K562 (cell line): ENCODE results near the gene ABCB9. TPM values are rescaled to one million over a fixed set of nuclear protein-coding genes. Genes with fewer than 3 reads are reported as not detected.
A peak's percentile ranks its signal among the peaks of the same experiment; 100 is the strongest.

Experiments used
- ATAC-seq: fragments of 200-7000 bp; cut with Tn5 transposase; 3 replicates; pipeline ENCODE4 v1.9.1; 2020; ENCODE audit warnings: moderate library complexity
- Bru-seq: library from RNA; stranded (reverse); fragments of 400-500 nt; gene quantifications from one replicate; lab custom pipeline; 2021; lab: Mats Ljungman, UMichigan
- BruChase-seq, 2 experiments: library from RNA; stranded (reverse); fragments of 400-500 nt; gene quantifications; one replicate each; lab custom pipeline; 2021; lab: Mats Ljungman, UMichigan
- BruUV-seq: library from RNA; stranded (reverse); fragments of 400-500 nt; replicated peaks from 2 replicates; lab custom pipeline; 2021; lab: Mats Ljungman, UMichigan
- CTCF ChIA-PET: fragments of 300-600 bp; formaldehyde crosslinking; extraction: SDS; loops from one replicate; lab custom pipeline; 2021; ENCODE audit warnings: low intra/inter-chr PET ratio; lab: Yijun Ruan, JAX
- POLR2A ChIA-PET: fragments of 300-600, 350-650 bp; sonication (Branson Sonifier 250); formaldehyde crosslinking; extraction: SDS; loops from one replicate; lab custom pipeline; 2021; ENCODE audit warnings: antibody characterized with exemption, inconsistent platforms; lab: Yijun Ruan, JAX
- DNase-seq, 4 experiments: peaks; one replicate each; pipeline versions ENCODE4 v3.0.0 to v3.0.0-alpha.2; 2011 to 2018; ENCODE audit warnings: low spot score in 3 of 4, mixed read lengths in 3 of 4; ENCODE audit errors: extremely low read depth in 1 of 4
- FAIRE-seq: peaks from 2 replicates; lab custom pipeline; 2011; peaks lifted over from hg19 to GRCh38; lab: Jason Lieb, UNC
- H2AFZ ChIP-seq: 2 replicates; pipeline ENCODE4 v1.6.0; 2011; ENCODE audit warnings: low read depth, low read length, control low read depth, inconsistent platforms
- H3K27ac ChIP-seq: fragments of 200-600 bp; 3 replicates; pipeline ENCODE4 v1.8.0; 2011; ENCODE audit warnings: low read depth, mild to moderate bottlenecking, control low read depth, inconsistent platforms, low read length, moderate library complexity, mixed read lengths; ENCODE audit errors: extremely low read depth
- H3K27me3 ChIP-seq, 2 experiments: fragments of 300-600 bp in 1 of 2; 2 replicates in 1 of 2; 3 replicates in 1 of 2; pipeline versions ENCODE4 v1.6.0 to v1.8.0; 2011; ENCODE audit warnings: inconsistent platforms in 2 of 2, low read length in 2 of 2, mild to moderate bottlenecking in 1 of 2, mixed read lengths in 1 of 2, moderate library complexity in 1 of 2; ENCODE audit not compliant: control insufficient read depth in 2 of 2, insufficient read depth in 2 of 2
- H3K36me3 ChIP-seq: fragments of 300-600 bp; 3 replicates; pipeline ENCODE4 v1.8.0; 2011; ENCODE audit warnings: mild to moderate bottlenecking, low read length, inconsistent platforms; ENCODE audit not compliant: control insufficient read depth, insufficient read depth
- H3K4me1 ChIP-seq, 2 experiments: fragments of 200-600 bp in 1 of 2; replicated peaks in 1 of 2; 2 replicates in 1 of 2; 3 replicates in 1 of 2; pipeline versions ENCODE4 v1.5.1 to v1.8.0; 2011; ENCODE audit warnings: inconsistent platforms in 2 of 2, low read length in 2 of 2, mild to moderate bottlenecking in 1 of 2, mixed read lengths in 1 of 2, moderate library complexity in 1 of 2; ENCODE audit not compliant: control insufficient read depth in 2 of 2, insufficient read depth in 2 of 2
- H3K4me2 ChIP-seq: 2 replicates; pipeline ENCODE4 v1.6.1; 2011; ENCODE audit warnings: low read length, control low read depth, inconsistent platforms, mixed read lengths; ENCODE audit not compliant: insufficient read depth
- H3K4me3 ChIP-seq: fragments of 200-600 bp; sonication (generic), shearing (Covaris generic); 2 replicates; pipeline ENCODE4 v1.5.1; 2016; ENCODE audit warnings: control low read depth, inconsistent platforms
- H3K79me2 ChIP-seq: fragments of 200-600 bp; 3 replicates; pipeline ENCODE4 v1.8.0; 2011; ENCODE audit warnings: low read length, inconsistent platforms; ENCODE audit not compliant: control insufficient read depth, insufficient read depth
- H3K9ac ChIP-seq, 2 experiments: 2 replicates each; pipeline versions ENCODE4 v1.6.0 to v1.6.1; 2011; ENCODE audit warnings: low read depth in 2 of 2, low read length in 2 of 2, control low read depth in 1 of 2, inconsistent platforms in 1 of 2, mild to moderate bottlenecking in 1 of 2, mixed read lengths in 1 of 2; ENCODE audit not compliant: insufficient read depth in 1 of 2
- H3K9me1 ChIP-seq: one replicate; pipeline ENCODE4 v1.6.0; 2011; ENCODE audit warnings: inconsistent platforms, mild to moderate bottlenecking, low read length, moderate library complexity; ENCODE audit not compliant: control insufficient read depth, insufficient read depth
- H3K9me3 ChIP-seq: replicated peaks from 2 replicates; pipeline ENCODE4 v1.5.1; 2011; ENCODE audit warnings: low read depth, low read length, inconsistent platforms; ENCODE audit not compliant: control insufficient read depth, insufficient read depth
- H4K20me1 ChIP-seq: replicated peaks from 2 replicates; pipeline ENCODE4 v1.6.1; 2011; ENCODE audit warnings: low read length, inconsistent platforms, mixed read lengths; ENCODE audit not compliant: control insufficient read depth, insufficient read depth
- CREB1 ChIP-seq, 2 experiments: sonication (generic) in 1 of 2; formaldehyde crosslinking in 1 of 2; IDR thresholded peaks; 2 replicates each; pipeline versions ENCODE4 v1.6.1 to v1.8.0; 2012 to 2022; ENCODE audit warnings: inconsistent platforms in 1 of 2, mild to moderate bottlenecking in 1 of 2, missing genetic modification reagents in 1 of 2, moderate library complexity in 1 of 2
- CSDE1 ChIP-seq, 2 experiments: fragments of 450-650 bp; IDR thresholded peaks; 2 replicates each; pipeline ENCODE4 v1.6.1; 2016; ENCODE audit warnings: mild to moderate bottlenecking in 1 of 2
- KAT7 ChIP-seq: sonication (generic); formaldehyde crosslinking; IDR thresholded peaks from 2 replicates; pipeline ENCODE4 v1.8.0; 2022; ENCODE audit warnings: missing genetic modification reagents, mild to moderate bottlenecking, borderline replicate concordance
- PCBP1 ChIP-seq: fragments of 200-400 bp; formaldehyde crosslinking; IDR thresholded peaks from 2 replicates; pipeline ENCODE4 v1.6.1; 2018; ENCODE audit warnings: mild to moderate bottlenecking, low read depth, low read length; ENCODE audit not compliant: poor library complexity, severe bottlenecking
- POLR2AphosphoS5 ChIP-seq: IDR thresholded peaks from 2 replicates; pipeline ENCODE4 v1.6.1; 2011; ENCODE audit warnings: mild to moderate bottlenecking, low read depth, low read length, moderate library complexity; ENCODE audit not compliant: control insufficient read depth, insufficient read depth
- RBFOX2 ChIP-seq: fragments of 200-400 bp; formaldehyde crosslinking; IDR thresholded peaks from 2 replicates; pipeline ENCODE4 v1.6.1; 2017; ENCODE audit warnings: low read depth, mild to moderate bottlenecking, low read length, moderate library complexity
- SP1 ChIP-seq: sonication (generic); formaldehyde crosslinking; IDR thresholded peaks from 2 replicates; pipeline ENCODE4 v1.8.1; 2022; ENCODE audit warnings: mild to moderate bottlenecking, missing genetic modification reagents
- TAF1 ChIP-seq: IDR thresholded peaks from 2 replicates; pipeline ENCODE4 v1.6.1; 2011; ENCODE audit warnings: mild to moderate bottlenecking, low read length, moderate library complexity; ENCODE audit not compliant: insufficient read depth, control insufficient read depth, severe bottlenecking; ENCODE audit errors: extremely low read depth
- TBP ChIP-seq: optimal IDR thresholded peaks from 2 replicates; pipeline ENCODE3; 2011; ENCODE audit warnings: low read depth, low read length, improper control_type of control experiment
- TOE1 ChIP-seq, 2 experiments: fragments of 450-650 bp in 1 of 2; sonication (generic) in 1 of 2; formaldehyde crosslinking in 1 of 2; IDR thresholded peaks; 2 replicates each; pipeline versions ENCODE4 v1.7.1 to v1.8.0; 2016 to 2022; ENCODE audit warnings: borderline replicate concordance in 2 of 2, mild to moderate bottlenecking in 2 of 2, antibody characterized with exemption in 1 of 2, inconsistent platforms in 1 of 2, low read depth in 1 of 2, missing genetic modification reagents in 1 of 2, moderate library complexity in 1 of 2
- ZC3H4 ChIP-seq: sonication (generic); formaldehyde crosslinking; IDR thresholded peaks from 2 replicates; pipeline ENCODE4 v1.9.0; 2021; ENCODE audit warnings: missing genetic modification reagents, borderline replicate concordance
- ZFX ChIP-seq: sonication (generic); formaldehyde crosslinking; IDR thresholded peaks from 2 replicates; pipeline ENCODE4 v1.8.0; 2022; ENCODE audit warnings: mild to moderate bottlenecking, missing genetic modification reagents, moderate library complexity
- WGBS: fragments of 100-300 bp; shearing (Covaris generic); methylation state at CpG from one replicate; pipeline ENCODE4 v1.1.6; 2016; ENCODE audit warnings: low coverage, mixed read lengths; ENCODE audit not compliant: insufficient coverage; ENCODE audit errors: missing lambda C conversion rate; 5-methylcytosine and 5-hydroxymethylcytosine counted together
- in situ Hi-C: fragments of 300-500 bp; cut with MboI; formaldehyde crosslinking; loops from 4 replicates; pipeline ENCODE4 v1.15.0; 2018; ENCODE audit warnings: inconsistent platforms, mixed read lengths
- intact Hi-C: fragments of 100-400 bp; cut with micrococcal nuclease; formaldehyde crosslinking; loops from 2 replicates; pipeline ENCODE4 v1.14.2; 2022
- long read RNA-seq, 3 experiments: library from polyadenylated mRNA in 2 of 3; library from RNA in 1 of 3; unstranded in 2 of 3; stranded (forward) in 1 of 3; transcript quantifications; one replicate each; pipeline ENCODE4 v2.0.0, GENCODE V29; 2019 to 2022
- polyA minus RNA-seq, 3 experiments: library from RNA; depleted of rRNA, polyadenylated mRNA; stranded (reverse); fragments of >200 nt; gene quantifications; 2 replicates each; pipeline ENCODE4 v1.2.3, GENCODE V29; 2011
- polyA plus RNA-seq, 8 experiments: library from polyadenylated mRNA; depleted of rRNA in 4 of 8; stranded (reverse) in 5 of 8; unstranded in 3 of 8; fragments of >200 nt; fragmentation: Nextera tagmentation in 2 of 8; fragmentation: Illumina TruSeq in 1 of 8; extraction: Ambion mirVana in 2 of 8; extraction: Trizol in 1 of 8; gene quantifications; 2 replicates each; pipeline versions ENCODE4 v1.2.1 to v1.2.3, GENCODE V29; 2011 to 2014; ENCODE audit warnings: inconsistent platforms in 1 of 8, missing spikeins in 1 of 8
- total RNA-seq, 7 experiments: library from RNA; depleted of rRNA in 6 of 7; stranded (reverse); fragments of >200 nt in 6 of 7; fragmentation: Illumina TruSeq in 2 of 7; extraction: Trizol in 2 of 7; gene quantifications; 2 replicates each; pipeline versions ENCODE4 v1.2.1 to v1.2.3, GENCODE V29; 2011 to 2021; ENCODE audit warnings: low replicate concordance in 1 of 7
- TF ChIP-seq, protein P1 (sequence below): fragments of 250-450 bp; sonication (Bioruptor Pico); IDR thresholded peaks from 2 replicates; pipeline ENCODE4 v1.9.0; 2021; ENCODE audit warnings: mild to moderate bottlenecking

ABCB9 gene
- 28.0 and 68.9 TPM in 2 replicates for total RNA-seq (2011; cell fraction: chromatin; rRNA removed; ENCODE audit: low replicate concordance)
- 41.1 and 52.0 TPM in 2 replicates for total RNA-seq (2011; cell fraction: nucleolus; rRNA removed)
- total RNA-seq (2011; cell fraction: nucleoplasm; rRNA removed) = 34.1 and 35.2 TPM in 2 replicates
- total RNA-seq (2014; rRNA removed) (9.6 and 10.5 TPM in 2 replicates), total RNA-seq (2014; rRNA removed; fragmentation: Illumina TruSeq; extraction: Trizol) (3.9 and 4.3 TPM in 2 replicates), total RNA-seq (2015; rRNA removed; fragmentation: Illumina TruSeq; extraction: Trizol) (6.2 and 6.5 TPM in 2 replicates), total RNA-seq (2021) (12.0 and 12.6 TPM in 2 replicates), polyA plus RNA-seq (2011; rRNA removed) (6.3 and 6.5 TPM in 2 replicates), polyA plus RNA-seq (2014; fragmentation: Illumina TruSeq; extraction: Trizol) (4.2 and 5.7 TPM in 2 replicates), polyA plus RNA-seq (2014; fragmentation: Nextera tagmentation; extraction: Ambion mirVana) (under 1 TPM; 0.20 to 0.31 TPM), polyA plus RNA-seq (2014; rRNA removed) (7.6 and 7.9 TPM in 2 replicates), polyA minus RNA-seq (2011; rRNA and poly(A)+ RNA removed) (8.5 and 9.6 TPM in 2 replicates), Bru-seq, nascent RNA (percentile 52 among the genes with signal in this experiment), BruChase-seq, experiment 1, labeled RNA remaining after a 2-hour chase (percentile 46 among the genes with signal in this experiment), BruChase-seq, experiment 2, labeled RNA remaining after a 6-hour chase (percentile 48 among the genes with signal in this experiment)
- 5.8 and 12.1 TPM in 2 replicates for polyA plus RNA-seq (2011; cell fraction: cytosol; rRNA removed)
- polyA plus RNA-seq (2011; cell fraction: nucleus; rRNA removed) = 10.8 and 22.9 TPM in 2 replicates
- polyA plus RNA-seq (2012) = 5.0 and 6.9 TPM in 2 replicates
- 6.6 and 9.7 TPM in 2 replicates for polyA minus RNA-seq (2011; cell fraction: cytosol; rRNA and poly(A)+ RNA removed)
- polyA minus RNA-seq (2011; cell fraction: nucleus; rRNA and poly(A)+ RNA removed) = 13.3 and 14.7 TPM in 2 replicates
- long read RNA-seq, experiment 1, partial matches to known transcripts = 9 of 22 reads
- long read RNA-seq, experiment 1, other reads (novel, unspliced or antisense) = 10 of 22 reads
- long read RNA-seq, experiment 2, partial matches to known transcripts = 1 of 6 reads
- long read RNA-seq, experiment 2, other reads (novel, unspliced or antisense) = 4 of 6 reads
- long read RNA-seq, experiment 3 = 0 reads

DNA sequence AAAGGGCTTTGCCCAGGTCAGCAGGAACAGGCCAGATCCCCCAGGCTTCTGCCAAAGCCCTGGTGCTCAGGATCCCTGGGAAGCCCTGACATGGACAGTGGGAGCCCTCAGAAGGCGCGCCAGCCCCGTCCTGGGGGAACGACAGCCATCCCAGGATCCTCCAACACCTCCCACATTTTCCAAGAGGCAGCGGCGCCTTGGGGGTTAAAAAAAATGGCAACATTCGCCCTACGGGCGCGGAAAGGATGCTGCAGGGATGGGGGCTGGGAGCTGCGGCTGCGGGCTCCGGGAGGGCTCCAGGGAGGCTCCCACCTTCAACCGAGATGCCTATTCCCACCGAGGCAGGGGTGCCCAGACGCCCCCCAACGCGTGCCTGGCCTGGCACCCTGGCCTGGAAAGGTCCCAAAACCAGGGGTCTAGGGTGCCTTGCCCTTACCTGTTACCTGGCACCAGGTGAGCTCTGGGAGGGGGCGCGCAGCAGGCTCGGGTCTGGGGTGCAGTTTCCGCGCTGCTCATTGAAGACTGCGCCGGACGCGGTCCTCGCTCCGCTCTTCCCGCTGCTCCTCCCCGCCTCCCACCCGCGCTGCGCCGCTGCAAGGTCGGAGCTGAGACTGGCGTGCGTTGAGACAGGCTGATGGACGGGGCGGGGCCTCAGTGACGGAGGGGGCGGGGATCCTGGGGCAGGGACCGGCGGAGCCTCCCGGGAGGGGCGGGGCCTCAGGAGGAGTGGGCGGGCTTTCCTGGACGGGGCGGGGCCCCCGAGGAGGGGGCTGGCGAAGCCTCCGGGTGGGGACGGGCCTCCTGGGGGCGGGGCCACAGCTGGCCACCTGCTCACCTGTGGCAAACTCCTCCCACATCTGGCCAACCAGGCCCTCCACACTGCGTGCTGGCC, at the start of gene ABCB9:
Gene ABCB9 (minus strand): TSS at position 613 of the 892 bp plus-strand sequence. CDS start 6,228 bp downstream, outside the sequence.
- intact Hi-C loops = no loop called here
- TSS peak; percentile 54 for BruUV-seq
- FAIRE-seq = peak; percentile 67
- TF ChIP-seq SP1 (CRISPR knock-in tag) = peak; percentile 72
- peak; percentile 29 for TF ChIP-seq PCBP1
- 0 out of 2 replicates have a peak, but pooled peaks have one; percentile 29 for TF ChIP-seq TOE1 (IDR thresholded peaks at IDR 0.05; ENCODE audit: borderline replicate concordance)
- TF ChIP-seq TOE1 (CRISPR knock-in tag; IDR thresholded peaks at IDR 0.05; ENCODE audit: borderline replicate concordance, low read depth) = no peak
- peak; percentile 84 for TF ChIP-seq TAF1
- no peak for TF ChIP-seq CSDE1 (IDR thresholded peaks at IDR 0.05)
- no peak for TF ChIP-seq ZC3H4 (CRISPR knock-in tag)
- TF ChIP-seq POLR2AphosphoS5 = 0 out of 2 replicates have a peak, but pooled peaks have one; percentile 25
- TF ChIP-seq ZFX (CRISPR knock-in tag) = peak; percentile 39; the same call in 1 of the 2 replicates
- TF ChIP-seq KAT7 (CRISPR knock-in tag) = peak; percentile 60; the same call in 1 of the 2 replicates
- TF ChIP-seq CREB1 (IDR thresholded peaks at IDR 0.05) = no peak; the same call in 1 of the 2 replicates
- TF ChIP-seq CREB1 (CRISPR knock-in tag; IDR thresholded peaks at IDR 0.05) = peak; percentile 65; the same call in 1 of the 2 replicates
- TF ChIP-seq TBP = peak; percentile 54
- TF ChIP-seq RBFOX2 = peak; percentile 76
- TF ChIP-seq, protein P1, sequence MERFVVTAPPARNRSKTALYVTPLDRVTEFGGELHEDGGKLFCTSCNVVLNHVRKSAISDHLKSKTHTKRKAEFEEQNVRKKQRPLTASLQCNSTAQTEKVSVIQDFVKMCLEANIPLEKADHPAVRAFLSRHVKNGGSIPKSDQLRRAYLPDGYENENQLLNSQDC (CRISPR knock-in tag) = peak; percentile 31; the same call in 1 of the 2 replicates

More for the DNA sequence above, at the start of gene ABCB9:
- Histone ChIP-seq H3K9me3 (no peaks in the 10 kb centered on the region), H3K27me3 (no peaks in the 10 kb centered on the region), H4K20me1 (no peaks in the 10 kb centered on the region; the same call in 1 of the 2 replicates), H3K27ac (peak within 1 kb of the TSS; percentile 27; the same call in 1 of the 3 replicates), H3K9me1 (peaks cover 6% of the 10 kb centered on the region), H3K4me3 (peak within 1 kb of the TSS; percentile 50), H3K9ac (peak within 1 kb of the TSS; percentile 44 to 91; a peak in 3 of 4 replicates), H3K4me2 (peak within 1 kb of the TSS; percentile 78), H3K36me3 (no peaks in the 10 kb centered on the region), H3K79me2 (peaks cover 11% of the 10 kb centered on the region), H3K4me1 (peaks cover 33 to 50% of the 10 kb centered on the region in 2 experiments), H2AFZ (peak within 1 kb of the TSS; percentile 84)
- ATAC-seq (peak; percentile 95), DNase-seq (peak; percentile 97 to 100 (median 99))
- WGBS = under 1% methylated on average over 33 of the region's 55 CpGs
- ChIA-PET CTCF (no interaction called here), POLR2A (interaction anchor here (0.6 to 1.4 kb wide), 7 partner anchors 10 to 439 kb away, joined by 3 to 9 read pairs (median 4); partner anchors contain the start of genes KNTC1, PITPNM2 and RSRC2)
- in situ Hi-C loops = no loop called here
